Coronary artery (tissue), 2 donors: Measurements from ENCODE around the gene PTMS.

Experiments used
- DNase-seq: peaks from one replicate; pipeline ENCODE4 v3.0.0-alpha.2; 2017; ENCODE audit warnings: low spot score
- H3K27ac ChIP-seq, 2 donors: fragments of 200-600 bp; sonication (generic); one replicate each; pipeline ENCODE4 v1.5.1; 2016 to 2019
- H3K4me3 ChIP-seq: fragments of 200-600 bp; sonication (generic); 2 replicates; pipeline ENCODE4 v1.5.1; 2016; ENCODE audit warnings: mild to moderate bottlenecking, moderate library complexity
- CTCF ChIP-seq: fragments of 200-600 bp; sonication (generic); IDR thresholded peaks from one replicate; pipeline ENCODE4 v1.5.1; 2019; ENCODE audit warnings: antibody characterized with exemption

Gene PTMS

GRCh38 chr12:6791931-6792520 is 25.9 kb downstream of the PTMS start:
- Histone ChIP-seq H3K4me3 (peak overlapping the region; percentile 25), H3K27ac (peak overlapping the region in 1 of 2 donors; percentile 43)
- TF ChIP-seq CTCF, result no peak
- no peak for DNase-seq

DNA sequence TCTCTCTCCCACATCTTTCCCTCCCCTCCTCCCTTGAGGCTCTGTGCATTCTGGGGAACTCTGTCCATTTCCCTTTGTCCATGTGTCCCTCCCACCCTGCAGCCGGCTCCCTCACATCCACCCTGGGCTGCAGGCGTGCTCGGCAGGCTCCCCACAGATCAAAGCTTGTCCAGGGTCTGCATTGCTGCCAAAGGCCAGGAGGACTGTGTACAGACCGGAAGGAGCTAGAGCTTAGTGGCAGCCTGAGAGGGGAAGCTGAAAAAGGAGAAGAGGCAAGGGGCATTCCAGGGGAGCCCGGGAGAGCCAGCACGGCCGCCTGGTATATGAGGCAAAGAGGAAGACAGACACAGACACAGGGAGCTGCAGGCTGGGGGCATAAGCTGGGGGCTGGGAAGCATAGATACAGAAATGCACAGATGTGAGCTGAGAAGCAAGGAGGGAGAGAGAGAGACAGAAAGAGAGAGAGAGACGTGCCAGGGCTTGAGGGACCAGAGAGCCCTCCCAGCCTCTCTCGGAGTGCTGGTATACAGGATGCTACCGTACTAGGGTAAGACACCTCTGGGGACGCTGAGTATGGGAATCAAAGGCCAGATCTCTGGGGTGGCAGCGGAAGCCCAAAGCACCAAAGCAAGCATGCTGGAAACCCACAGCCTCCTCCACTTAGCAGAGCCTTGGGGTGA is 26.5 kb downstream of the PTMS start:
- no peak for TF ChIP-seq CTCF
- DNase-seq, result no peak
- H3K4me3 ChIP-seq, result no peak overlapping the region
- H3K27ac ChIP-seq, result peak overlapping the region in 1 of 2 donors; percentile 43

- no peak for DNase-seq
- no peak overlapping the region for H3K4me3 ChIP-seq
Observed at GRCh38 chr12:6795088-6795487, 28.9 kb downstream of the PTMS start.

DNA sequence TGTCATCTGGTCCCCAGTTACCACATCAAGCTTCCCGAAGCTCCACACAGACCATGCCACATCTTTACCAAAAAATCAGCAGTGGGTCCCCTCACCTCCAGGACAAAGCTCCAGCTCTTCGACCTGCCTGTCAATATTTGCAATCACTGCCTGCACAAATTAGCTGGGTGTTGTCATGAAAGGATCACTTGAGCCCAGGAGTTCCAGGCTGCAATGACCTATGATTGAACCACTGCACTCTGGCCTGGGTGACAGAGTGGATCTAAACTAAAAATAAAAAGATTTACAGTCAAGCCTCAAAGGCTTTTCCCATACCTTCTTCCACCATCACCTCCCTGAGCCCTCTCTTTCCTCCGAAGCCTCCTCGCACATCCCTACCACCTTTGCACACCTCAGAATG is 30.4 kb downstream of the PTMS start:
- no peak for TF ChIP-seq CTCF
- DNase-seq, result no peak
- H3K4me3 ChIP-seq, result no peak overlapping the region
- no peak overlapping the region for H3K27ac ChIP-seq

More at GRCh38 chr12:6795088-6795487, 28.9 kb downstream of the PTMS start:
- no peak overlapping the region for H3K27ac ChIP-seq
- TF ChIP-seq CTCF, result no peak

GRCh38 chr12:6799147-6799546 is 33.0 kb downstream of the PTMS start:
- no peak for TF ChIP-seq CTCF
- no peak overlapping the region for H3K4me3 ChIP-seq

DNA sequence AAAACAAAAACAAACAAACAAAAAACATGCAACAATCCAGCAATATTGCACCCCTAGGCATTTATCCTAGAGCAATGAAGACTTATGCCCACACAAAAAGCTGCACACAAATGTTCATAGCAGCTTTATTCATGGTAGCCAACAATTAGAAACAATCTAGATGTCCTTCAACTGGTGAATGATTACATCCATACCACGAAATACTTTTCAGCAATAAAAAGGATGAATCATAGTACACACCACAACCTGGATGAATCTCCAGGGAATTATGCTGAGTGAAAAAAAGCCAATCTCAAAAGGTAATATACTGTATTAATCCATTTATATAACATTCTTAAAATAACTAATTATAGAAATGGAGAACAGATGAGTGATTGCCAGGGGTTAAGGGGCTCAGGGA is 41.0 kb downstream of the PTMS start:
- no peak for TF ChIP-seq CTCF
- Histone ChIP-seq H3K4me3 (no peak overlapping the region), H3K27ac (no peak overlapping the region)
- no peak for DNase-seq

More at GRCh38 chr12:6799147-6799546, 33.0 kb downstream of the PTMS start:
- H3K27ac ChIP-seq, result no peak overlapping the region
- DNase-seq, result no peak

GRCh38 chr12:6809056-6809455 is 42.9 kb downstream of the PTMS start:
- no peak for TF ChIP-seq CTCF
- Histone ChIP-seq H3K27ac (no peak overlapping the region), H3K4me3 (no peak overlapping the region)
- DNase-seq, result no peak
